CD4-positive, alpha-beta T cell (primary cell): ENCODE data around the gene UBAC2. TPM values are rescaled to one million over a fixed set of nuclear protein-coding genes. Genes with fewer than 3 reads are reported as not detected.

Source experiments
- ATAC-seq: fragments of 200-7000 bp; cut with Tn5 transposase; one replicate; pipeline ENCODE4 v1.10.0; 2022; ENCODE audit warnings: mild to moderate bottlenecking; ENCODE audit not compliant: poor library complexity
- CTCF ChIA-PET: fragments of 350-600 bp; sonication (Branson Sonifier 250); formaldehyde crosslinking; loops from one replicate; lab custom pipeline; 2021; ENCODE audit warnings: antibody characterized with exemption, inconsistent platforms; lab: Charles Lee
- POLR2A ChIA-PET: fragments of 350-600 bp; sonication (Branson Sonifier 250); formaldehyde crosslinking; loops from one replicate; lab custom pipeline; 2021; ENCODE audit warnings: antibody characterized with exemption, inconsistent platforms; lab: Charles Lee
- DNase-seq, 14 experiments: peaks; one replicate each; pipeline ENCODE4 v3.0.0-alpha.2; 2013 to 2020; ENCODE audit warnings: mixed read lengths in 2 of 14
- H3K27ac ChIP-seq, 2 donors: one replicate each; pipeline versions ENCODE4 v1.5.1 to v1.7.0; 2013; ENCODE audit warnings: low read length in 2 of 2, low read depth in 1 of 2, mild to moderate bottlenecking in 1 of 2
- H3K27me3 ChIP-seq, 2 experiments: 1 replicate in 1 of 2; 2 replicates in 1 of 2; pipeline versions ENCODE4 v1.6.1 to v1.7.0; 2013; ENCODE audit warnings: low read length in 2 of 2, control low read depth in 1 of 2, mild to moderate bottlenecking in 1 of 2, moderate library complexity in 1 of 2; ENCODE audit not compliant: insufficient read depth in 2 of 2, control insufficient read depth in 1 of 2
- H3K36me3 ChIP-seq: one replicate; pipeline ENCODE4 v1.6.1; 2013; ENCODE audit warnings: low read length, control low read depth; ENCODE audit not compliant: insufficient read depth
- H3K4me1 ChIP-seq: one replicate; pipeline ENCODE4 v1.6.1; 2013; ENCODE audit warnings: low read length, control low read depth; ENCODE audit not compliant: insufficient read depth
- H3K4me3 ChIP-seq: one replicate; pipeline ENCODE4 v1.5.1; 2013; ENCODE audit warnings: mild to moderate bottlenecking, low read length, moderate library complexity
- H3K9me3 ChIP-seq, 2 experiments: 1 replicate in 1 of 2; 2 replicates in 1 of 2; pipeline versions ENCODE4 v1.6.1 to v1.7.0; 2013; ENCODE audit warnings: low read length in 2 of 2, mild to moderate bottlenecking in 2 of 2, control low read depth in 1 of 2, moderate library complexity in 1 of 2; ENCODE audit not compliant: control insufficient read depth in 1 of 2, insufficient read depth in 1 of 2
- H3K27ac Mint-ChIP-seq: one replicate; pipeline ENCODE4 v1.8.0; 2020; ENCODE audit warnings: mixed read lengths
- H3K27me3 Mint-ChIP-seq: one replicate; pipeline ENCODE4 v1.8.0; 2021; ENCODE audit warnings: mixed read lengths
- H3K36me3 Mint-ChIP-seq: one replicate; pipeline ENCODE4 v1.8.0; 2021; ENCODE audit warnings: low read depth, mixed read lengths
- H3K4me1 Mint-ChIP-seq: one replicate; pipeline ENCODE4 v1.8.0; 2021; ENCODE audit warnings: low read depth, mixed read lengths
- H3K4me3 Mint-ChIP-seq: one replicate; pipeline ENCODE4 v1.8.0; 2020; ENCODE audit warnings: mild to moderate bottlenecking, mixed read lengths
- H3K9me3 Mint-ChIP-seq: one replicate; pipeline ENCODE4 v1.8.0; 2020; ENCODE audit warnings: mixed read lengths
- CTCF ChIP-seq: fragments of 200-600 bp; IDR thresholded peaks from one replicate; pipeline ENCODE4 v1.8.0; 2022; ENCODE audit warnings: antibody characterized with exemption, mild to moderate bottlenecking
- intact Hi-C, 2 experiments: fragments of 100-400 bp; cut with DNase I in 1 of 2; cut with micrococcal nuclease in 1 of 2; formaldehyde crosslinking; loops; one replicate each; pipeline versions ENCODE4 v1.15.1 to v1.9.0; 2023 to 2025; cut with DNase I, micrococcal nuclease
- total RNA-seq, 174 experiments: library from RNA in 2 of 174; stranded (reverse) in 2 of 174; gene quantifications; one replicate each; pipeline ENCODE4 v1.2.3 and lab custom pipeline; 2021 to 2026

Gene UBAC2
- total RNA-seq, 2 experiments from 2014 or later, result 59.8 to 67.4 TPM

- Mint-ChIP-seq H3K27ac (peak overlapping the region; percentile 26), H3K36me3 (peaks cover 9% of the 10 kb centered on the region), H3K4me1 (peaks cover 38% of the 10 kb centered on the region), H3K4me3 (peak overlapping the region; percentile 54), H3K9me3 (no peaks in the 10 kb centered on the region), H3K27me3 (no peaks in the 10 kb centered on the region)
- ChIA-PET CTCF (interaction anchor here (0.6 to 2.1 kb wide), 10 partner anchors 11 to 73 kb away, joined by 3 to 18 read pairs (median 4); partner anchors contain the start of gene GPR18), POLR2A (interaction anchor here (0.6 to 11.7 kb wide), 7 partner anchors 21 to 71 kb away, joined by 3 to 259 read pairs (median 6); partner anchors contain the start of gene GPR18)
- DNase-seq (peak in 3 of 14 experiments; percentile 68 to 75 (median 73)), ATAC-seq (no peak)
- Histone ChIP-seq H3K4me3 (no peak overlapping the region), H3K27ac (peak overlapping the region in 1 of 2 donors; percentile 3), H3K36me3 (no peaks in the 10 kb centered on the region), H3K9me3 (no peaks in the 10 kb centered on the region), H3K27me3 (no peaks in the 10 kb centered on the region), H3K4me1 (peaks cover 11% of the 10 kb centered on the region)
- intact Hi-C loops, result loop anchor here (1.0 to 5.0 kb wide), 5 partner anchors 20 to 306 kb away; partner anchors contain the start of gene TM9SF2 (in 1 of the 2)
- TF ChIP-seq CTCF, result peak; percentile 60
These were observed 4.1 kb upstream of the UBAC2 start for GRCh38 chr13:99196466-99197116.

DNA sequence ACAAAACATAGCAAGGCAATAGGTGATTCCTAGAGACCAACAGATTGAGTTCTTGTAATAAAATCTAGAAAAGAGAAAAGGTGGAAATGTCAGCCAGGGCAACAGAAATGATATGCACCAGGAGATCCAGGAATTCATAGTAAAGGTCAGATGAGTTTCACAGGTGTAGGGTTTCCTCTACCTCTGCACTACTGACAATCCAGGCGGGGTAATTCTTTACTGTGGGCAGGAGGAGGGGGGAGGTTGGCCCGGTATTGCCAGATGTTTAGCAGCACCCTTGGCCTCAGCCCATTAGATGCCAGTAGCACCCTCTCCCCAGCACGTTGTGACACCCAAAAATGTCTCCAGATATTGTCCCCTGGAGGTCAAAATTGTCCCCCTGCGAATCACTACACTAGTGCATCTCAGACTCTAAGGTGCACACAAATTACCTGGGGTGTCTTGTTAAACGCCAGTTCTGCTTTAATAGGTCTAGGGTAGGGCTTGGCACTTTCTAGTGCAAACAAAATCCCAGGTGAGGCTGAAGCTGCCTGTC, 3.5 kb upstream of the UBAC2 start:
- ChIA-PET CTCF (interaction anchor here (0.6 to 9.3 kb wide), 7 partner anchors 13 to 73 kb away, joined by 3 to 48 read pairs (median 5); no protein-coding TSS in a partner anchor), POLR2A (interaction anchor here (1.1 to 11.7 kb wide), 5 partner anchors 21 to 69 kb away, joined by 6 to 259 read pairs (median 17); partner anchors contain the start of gene GPR18)
- H3K36me3 ChIP-seq, result no peaks in the 10 kb centered on the region
- H3K27ac ChIP-seq, result no peak overlapping the region
- H3K4me1 ChIP-seq, result peaks cover 5% of the 10 kb centered on the region
- Mint-ChIP-seq H3K9me3 (no peaks in the 10 kb centered on the region), H3K27ac (peak overlapping the region; percentile 26), H3K4me3 (peak overlapping the region; percentile 31), H3K36me3 (peaks cover 13% of the 10 kb centered on the region), H3K27me3 (no peaks in the 10 kb centered on the region), H3K4me1 (peaks cover 36% of the 10 kb centered on the region)
- H3K4me3 ChIP-seq, result no peak overlapping the region
- no peaks in the 10 kb centered on the region for H3K27me3 ChIP-seq
- no peaks in the 10 kb centered on the region for H3K9me3 ChIP-seq
- TF ChIP-seq CTCF, result no peak
- peak in 3 of 14 experiments; percentile 6 to 54 (median 47) for DNase-seq
- no peak for ATAC-seq
- intact Hi-C loops, result loop anchor here (2.0 to 5.0 kb wide), 3 partner anchors 20 to 305 kb away; partner anchors contain the start of gene TM9SF2 (in 1 of the 2)

DNA sequence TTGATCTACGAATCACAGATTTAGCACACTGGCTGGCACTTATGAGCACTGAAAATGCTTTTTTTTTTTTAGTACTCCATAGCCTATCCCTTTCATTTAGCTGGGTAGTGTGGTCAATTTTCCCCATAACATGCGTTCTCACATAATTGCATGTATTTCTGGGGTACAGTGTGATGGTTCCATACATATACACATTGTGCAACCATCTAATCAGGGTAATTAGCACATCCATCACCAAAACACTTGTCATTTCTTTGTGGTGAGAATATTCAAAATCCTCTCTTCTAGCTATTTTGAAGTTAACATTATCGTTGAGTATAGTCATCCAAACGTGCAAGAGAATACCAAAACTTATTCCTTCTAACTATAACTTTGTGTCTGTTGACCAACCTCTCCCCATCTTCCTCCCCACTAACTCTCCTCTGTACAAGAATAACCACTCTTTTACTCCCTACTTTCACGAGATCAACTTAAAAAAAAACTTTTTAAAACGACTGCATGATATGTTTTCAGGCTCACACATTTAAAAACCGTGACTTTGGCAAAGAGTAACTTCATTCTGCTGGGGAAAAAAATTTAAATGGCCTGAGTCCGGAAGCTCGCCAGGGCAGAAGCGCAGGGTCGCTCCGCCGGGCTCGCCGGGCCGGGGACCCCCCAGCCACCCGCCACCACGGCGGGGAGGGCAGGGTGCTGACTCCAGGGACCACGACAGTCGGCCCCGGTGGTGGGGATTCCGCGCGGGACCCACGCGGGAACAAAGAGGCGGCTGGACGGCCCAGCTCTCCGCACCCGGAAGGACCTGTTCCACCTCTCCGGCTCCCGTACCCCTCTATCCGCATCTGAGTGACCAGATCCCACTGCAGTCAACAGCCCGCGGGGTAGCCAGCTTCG, 868 bp upstream of the UBAC2 start:
- ATAC-seq (no peak), DNase-seq (no peak)
- H3K36me3 ChIP-seq, result peaks cover 4% of the 10 kb centered on the region
- no peaks in the 10 kb centered on the region for H3K27me3 Mint-ChIP-seq
- no peaks in the 10 kb centered on the region for H3K27me3 ChIP-seq
- H3K4me3 Mint-ChIP-seq, result peak overlapping the region; percentile 95
- CTCF ChIA-PET, result interaction anchor here (0.8 to 9.3 kb wide), 12 partner anchors 12 to 237 kb away, joined by 3 to 48 read pairs (median 6); partner anchors contain the start of gene GPR18
- peaks cover 28% of the 10 kb centered on the region for H3K4me1 ChIP-seq
- no peak for TF ChIP-seq CTCF
- H3K36me3 Mint-ChIP-seq, result peaks cover 23% of the 10 kb centered on the region
- peak overlapping the region; percentile 99 for H3K4me3 ChIP-seq
- H3K9me3 Mint-ChIP-seq, result no peaks in the 10 kb centered on the region
- H3K27ac ChIP-seq, result peak overlapping the region; percentile 97 to 99
- peaks cover 58% of the 10 kb centered on the region for H3K4me1 Mint-ChIP-seq
- no peaks in the 10 kb centered on the region for H3K9me3 ChIP-seq
- intact Hi-C loops, result loop anchor here (1.0 to 10.0 kb wide), 8 partner anchors 16 to 405 kb away; partner anchors contain the start of genes CLYBL (in 1 of the 2), GPR18 (in 1 of the 2) and TM9SF2 (in 1 of the 2)
- peak overlapping the region; percentile 93 for H3K27ac Mint-ChIP-seq
- POLR2A ChIA-PET, result interaction anchor here (0.7 to 11.7 kb wide), 46 partner anchors 10 to 411 kb away, joined by 3 to 259 read pairs (median 5); partner anchors contain the start of genes CLYBL, GPR18, GPR183 and TM9SF2
